ENCODE measurements around the gene LRRFIP2. TPM values are rescaled to one million over a fixed set of nuclear protein-coding genes. Genes with fewer than 3 reads are reported as not detected.

The LRRFIP2 gene
- polyA plus RNA-seq, 1 experiment = 43.9 TPM

GRCh38 chr3:37041546-37042195 lies 132.7 kb downstream of the LRRFIP2 start:
- CTCF ChIA-PET = interaction anchor here (1.0 kb wide), 1 partner anchor 9 kb away, joined by 4 read pairs; no protein-coding TSS in a partner anchor
- POLR2A ChIA-PET = interaction anchor here (0.7 kb wide), 1 partner anchor 73 kb away, joined by 9 read pairs; no protein-coding TSS in a partner anchor
- Histone ChIP-seq H3K4me3 (ENCODE audit: low read depth, low read length) (no peak overlapping the region), H3K27me3 (ENCODE audit: control insufficient read depth, insufficient read depth, low read length) (no peaks in the 10 kb centered on the region), H3K36me3 (ENCODE audit: control insufficient read depth, insufficient read depth, low read length) (peaks cover 3% of the 10 kb centered on the region; the same call in 1 of the 2 replicates)
- no peak for TF ChIP-seq CTCF (IDR thresholded peaks at IDR 0.05; ENCODE audit: insufficient read depth, low read depth, low read length)
- DNase-seq (ENCODE audit: low read depth) = no peak

- H3K4me3 ChIP-seq (ENCODE audit: low read depth, low read length) = no peak overlapping the region
- TF ChIP-seq CTCF (IDR thresholded peaks at IDR 0.05; ENCODE audit: insufficient read depth, low read depth, low read length) = no peak
- peaks cover 3% of the 10 kb centered on the region; the same call in 1 of the 2 replicates for H3K36me3 ChIP-seq (ENCODE audit: control insufficient read depth, insufficient read depth, low read length)
- ChIA-PET POLR2A (no interaction called here), CTCF (interaction anchor here (1.2 kb wide), 1 partner anchor 14 kb away, joined by 3 read pairs; no protein-coding TSS in a partner anchor)
- H3K27me3 ChIP-seq (ENCODE audit: control insufficient read depth, insufficient read depth, low read length) = no peaks in the 10 kb centered on the region
- no peak for DNase-seq (ENCODE audit: low read depth)
Observed at GRCh38 chr3:37040231-37040630, 134.2 kb downstream of the LRRFIP2 start.

GRCh38 chr3:37039161-37039846 lies 135.1 kb downstream of the LRRFIP2 start:
- Histone ChIP-seq H3K27me3 (ENCODE audit: control insufficient read depth, insufficient read depth, low read length) (no peaks in the 10 kb centered on the region), H3K4me3 (ENCODE audit: low read depth, low read length) (no peak overlapping the region), H3K36me3 (ENCODE audit: control insufficient read depth, insufficient read depth, low read length) (peaks cover 3% of the 10 kb centered on the region; the same call in 1 of the 2 replicates)
- ChIA-PET CTCF (interaction anchor here (1.7 kb wide), 1 partner anchor 11 kb away, joined by 9 read pairs; no protein-coding TSS in a partner anchor), POLR2A (no interaction called here)
- no peak for TF ChIP-seq CTCF (IDR thresholded peaks at IDR 0.05; ENCODE audit: insufficient read depth, low read depth, low read length)
- DNase-seq (ENCODE audit: low read depth) = no peak

- CTCF ChIA-PET = no interaction called here
- POLR2A ChIA-PET = no interaction called here
- TF ChIP-seq CTCF (IDR thresholded peaks at IDR 0.05; ENCODE audit: insufficient read depth, low read depth, low read length) = no peak
- peaks cover 3% of the 10 kb centered on the region; the same call in 1 of the 2 replicates for H3K36me3 ChIP-seq (ENCODE audit: control insufficient read depth, insufficient read depth, low read length)
- DNase-seq (ENCODE audit: low read depth) = no peak
- H3K27me3 ChIP-seq (ENCODE audit: control insufficient read depth, insufficient read depth, low read length) = no peaks in the 10 kb centered on the region
- H3K4me3 ChIP-seq (ENCODE audit: low read depth, low read length) = no peak overlapping the region
Observed at GRCh38 chr3:37037352-37037751, 137.0 kb downstream of the LRRFIP2 start.

GRCh38 chr3:37032961-37033360 lies 141.4 kb downstream of the LRRFIP2 start:
- Histone ChIP-seq H3K4me3 (ENCODE audit: low read depth, low read length) (no peak overlapping the region), H3K36me3 (ENCODE audit: control insufficient read depth, insufficient read depth, low read length) (0 out of 2 replicates have a peak, but pooled peaks cover 2% of the 10 kb centered on the region), H3K27me3 (ENCODE audit: control insufficient read depth, insufficient read depth, low read length) (no peaks in the 10 kb centered on the region)
- no peak for TF ChIP-seq CTCF (IDR thresholded peaks at IDR 0.05; ENCODE audit: insufficient read depth, low read depth, low read length)
- POLR2A ChIA-PET = no interaction called here
- DNase-seq (ENCODE audit: low read depth) = no peak
- CTCF ChIA-PET = interaction anchor here (1.2 to 1.3 kb wide), 2 partner anchors 9 to 14 kb away, joined by 3 to 4 read pairs; no protein-coding TSS in a partner anchor

All from BJ (cell line).